Activated CD4-positive, alpha-beta T cell treated with anti-CD3 and anti-CD28 coated beads, Interleukin-2, amount 50 U/mL, for 4 hours (primary cell): ENCODE data around the gene AREL1.

Experiments used
- DNase-seq, 2 experiments: peaks; one replicate each; pipeline ENCODE4 v3.0.0-alpha.2; 2020

The AREL1 gene

GRCh38 chr14:74658535-74659131 lies 54.2 kb downstream of the AREL1 start:
- no peak for DNase-seq

DNA sequence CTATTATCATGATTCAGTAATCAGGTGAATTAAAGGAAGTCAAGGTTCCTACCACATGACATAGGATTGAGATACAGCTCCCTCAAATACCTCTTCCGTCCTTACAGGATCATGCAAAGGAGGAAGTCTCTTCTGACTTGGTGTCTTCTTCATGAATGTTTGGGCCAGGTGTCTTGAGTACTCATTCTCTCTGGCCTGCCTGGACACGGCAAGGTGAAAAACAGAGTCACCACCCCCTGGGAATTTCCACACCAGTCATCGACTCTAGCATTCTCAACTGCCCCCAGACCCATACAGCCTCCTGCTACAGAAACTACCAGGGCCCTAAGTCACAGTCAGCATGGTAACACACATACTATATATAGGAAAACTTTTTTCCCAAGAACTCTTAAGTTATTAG lies 55.9 kb downstream of the AREL1 start:
- DNase-seq, result no peak

GRCh38 chr14:74655599-74656395 lies 57.1 kb downstream of the AREL1 start:
- no peak for DNase-seq

- DNase-seq, result no peak
Observed at GRCh38 chr14:74654931-74655330, 57.9 kb downstream of the AREL1 start.

- DNase-seq, result no peak
Observed at GRCh38 chr14:74653386-74654138, 59.3 kb downstream of the AREL1 start.

GRCh38 chr14:74652541-74652940 lies 60.3 kb downstream of the AREL1 start:
- no peak for DNase-seq

- no peak for DNase-seq
Observed at GRCh38 chr14:74650927-74651686, 61.8 kb downstream of the AREL1 start.

DNA sequence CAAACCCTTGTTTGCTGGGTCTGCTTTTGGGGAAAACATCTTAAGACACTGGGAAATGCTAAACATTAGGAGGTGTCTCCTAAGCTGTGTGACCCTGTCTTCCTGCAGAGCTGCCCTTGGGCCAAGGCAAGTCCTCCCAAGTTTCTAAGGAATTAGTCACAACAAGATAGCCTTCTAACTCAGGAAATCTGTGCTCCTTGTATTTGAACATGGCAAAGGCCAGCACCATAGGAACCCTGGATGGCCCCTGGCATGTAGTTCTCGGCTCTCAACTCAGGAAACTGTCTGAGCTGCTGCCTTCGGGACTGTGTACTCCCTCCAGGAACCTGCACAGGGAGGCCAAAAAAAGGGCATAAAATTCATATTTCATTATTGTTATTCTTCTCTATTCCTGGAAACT lies 63.2 kb downstream of the AREL1 start:
- no peak for DNase-seq

GRCh38 chr14:74649167-74649566 lies 63.7 kb downstream of the AREL1 start:
- DNase-seq, result no peak

- no peak for DNase-seq
Observed at GRCh38 chr14:74648601-74649000, 64.3 kb downstream of the AREL1 start.

DNA sequence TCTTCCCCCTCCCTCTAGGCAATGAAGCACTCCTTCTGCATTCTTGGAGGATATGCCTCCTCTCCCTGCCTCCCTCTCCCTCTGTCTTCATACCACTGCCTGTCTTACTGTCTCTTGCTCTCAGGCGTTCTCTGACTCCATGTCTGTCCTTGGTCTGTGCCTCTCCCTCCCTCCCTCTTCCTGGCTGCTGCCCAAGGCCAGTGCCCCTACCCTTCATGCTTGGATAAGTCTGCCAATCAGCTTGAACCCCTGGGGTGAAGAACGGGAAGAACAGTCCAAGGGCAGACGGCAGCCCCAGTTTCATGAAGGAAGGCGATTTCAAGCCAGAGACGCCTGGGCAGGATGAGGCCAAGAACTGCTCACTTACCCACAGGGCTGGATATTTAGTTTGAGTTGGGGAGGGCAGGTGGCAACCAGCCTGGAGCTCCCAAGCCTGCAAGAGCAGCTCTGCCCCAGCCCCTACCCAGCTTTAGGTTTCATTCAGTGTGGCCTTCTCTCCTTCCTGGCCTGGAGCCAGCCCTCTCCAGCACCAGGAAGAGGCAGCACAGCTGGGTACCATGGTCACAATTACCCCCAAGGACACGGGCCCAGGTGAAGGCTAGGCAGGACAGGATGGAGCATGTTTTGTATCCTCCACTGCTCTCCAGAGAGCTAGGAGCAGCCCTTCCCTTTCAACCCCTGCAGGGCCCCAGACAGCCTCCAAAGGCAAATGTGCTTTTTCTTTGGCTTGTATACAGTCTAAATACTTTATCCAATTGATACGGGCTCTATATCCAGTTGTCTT lies 65.0 kb downstream of the AREL1 start:
- no peak for DNase-seq

DNA sequence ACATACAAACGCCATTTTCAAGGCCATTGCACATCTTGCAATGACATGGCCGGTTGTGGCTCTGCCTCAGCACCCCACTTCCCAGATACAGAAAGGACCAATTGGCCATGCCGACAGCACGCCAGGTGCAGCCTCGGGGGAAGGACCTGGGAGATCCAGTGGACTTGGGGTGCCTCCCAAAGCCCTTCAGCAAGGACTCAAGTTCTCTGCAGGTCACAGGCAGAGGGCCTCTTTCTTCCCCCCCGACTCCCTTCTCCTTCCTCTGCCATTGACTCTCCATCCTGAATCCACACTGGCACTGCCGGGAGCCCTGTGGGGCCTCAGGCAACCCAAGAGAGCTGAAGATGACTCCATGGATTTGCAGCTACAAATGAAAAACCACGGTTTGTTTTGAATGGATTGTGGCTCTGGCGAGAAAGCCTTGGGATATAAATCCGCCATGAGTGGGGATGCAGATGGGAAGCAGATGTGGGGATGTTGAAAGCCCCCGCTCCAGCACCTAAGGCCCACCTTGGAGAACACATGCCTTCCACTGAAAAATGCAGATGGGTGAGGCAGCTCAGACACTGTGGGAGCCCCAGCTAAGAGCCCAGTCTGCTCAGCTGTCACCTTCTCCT lies 65.7 kb downstream of the AREL1 start:
- no peak for DNase-seq

DNA sequence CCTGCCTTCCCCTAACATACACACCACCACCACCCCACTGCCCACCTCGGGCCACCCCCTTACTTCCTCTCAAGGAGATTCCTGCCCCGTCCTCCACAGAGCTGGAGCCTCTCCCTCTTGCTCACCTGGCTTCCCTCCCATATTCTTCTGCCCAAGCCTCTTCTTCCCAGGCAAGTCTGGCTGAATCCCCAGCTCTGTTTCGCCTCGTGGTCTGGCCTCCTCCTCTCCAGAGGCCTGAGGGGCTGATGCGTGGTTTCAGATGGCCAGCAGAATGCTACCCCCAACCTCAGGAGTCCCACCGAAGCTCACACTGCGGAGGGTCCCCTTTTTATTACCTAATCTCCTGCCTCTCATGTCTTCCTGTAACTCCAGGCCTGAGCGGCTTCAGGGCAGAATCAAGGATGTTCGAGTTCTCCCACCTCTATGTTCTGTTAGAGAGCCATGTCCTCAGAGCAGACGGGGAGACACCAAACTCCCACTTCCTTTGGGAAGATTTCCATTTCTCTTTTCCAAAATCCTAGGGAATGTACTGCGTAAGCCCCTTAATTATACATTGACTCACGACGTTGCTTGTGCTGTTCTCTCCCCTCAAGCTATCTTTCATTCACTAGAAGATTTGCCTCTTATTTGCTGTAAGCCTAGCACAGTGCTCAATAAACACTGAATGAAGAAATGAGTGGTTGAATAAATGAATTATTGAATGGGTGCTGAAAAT lies 67.0 kb downstream of the AREL1 start:
- no peak for DNase-seq

GRCh38 chr14:74645244-74645643 lies 67.6 kb downstream of the AREL1 start:
- DNase-seq, result no peak

DNA sequence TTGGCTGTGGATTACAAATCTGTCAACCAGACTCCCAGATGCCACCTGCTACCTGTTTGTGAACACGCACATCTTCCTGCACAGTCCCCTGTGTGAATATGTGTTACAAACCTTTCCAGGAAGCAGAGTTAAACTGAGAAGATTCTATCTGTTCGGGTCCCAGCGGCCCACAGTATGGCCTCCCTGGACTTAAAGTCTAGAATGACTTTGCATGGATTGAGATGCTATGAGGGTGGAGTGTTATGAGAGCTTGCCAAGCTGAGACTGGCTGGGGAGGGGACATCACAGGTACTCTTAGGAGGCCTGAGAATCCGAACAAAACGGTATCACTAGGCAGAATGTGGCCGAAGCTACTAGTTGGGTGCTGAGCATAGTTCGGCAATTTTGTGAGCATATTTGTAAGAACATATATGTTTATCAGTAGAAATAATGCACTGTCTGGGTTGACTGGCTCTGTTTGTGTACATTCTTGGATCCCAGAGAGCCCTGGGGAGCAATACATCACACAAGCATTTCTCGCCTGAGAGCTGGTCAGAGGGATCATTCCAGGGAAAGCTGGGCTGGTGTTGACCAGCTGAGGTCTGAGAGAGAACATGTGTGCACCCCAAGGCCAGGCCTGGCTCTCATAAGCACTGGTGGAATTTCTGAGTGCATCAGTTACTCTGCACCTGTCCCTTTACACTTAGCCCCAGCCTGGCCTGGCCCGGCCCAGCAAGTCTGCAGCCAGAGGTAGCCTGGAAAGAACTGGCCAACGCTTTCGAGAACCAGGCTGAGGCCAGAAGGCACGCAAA lies 71.1 kb downstream of the AREL1 start:
- DNase-seq, result no peak

- no peak for DNase-seq
Observed at GRCh38 chr14:74638966-74639365, 73.9 kb downstream of the AREL1 start.

DNA sequence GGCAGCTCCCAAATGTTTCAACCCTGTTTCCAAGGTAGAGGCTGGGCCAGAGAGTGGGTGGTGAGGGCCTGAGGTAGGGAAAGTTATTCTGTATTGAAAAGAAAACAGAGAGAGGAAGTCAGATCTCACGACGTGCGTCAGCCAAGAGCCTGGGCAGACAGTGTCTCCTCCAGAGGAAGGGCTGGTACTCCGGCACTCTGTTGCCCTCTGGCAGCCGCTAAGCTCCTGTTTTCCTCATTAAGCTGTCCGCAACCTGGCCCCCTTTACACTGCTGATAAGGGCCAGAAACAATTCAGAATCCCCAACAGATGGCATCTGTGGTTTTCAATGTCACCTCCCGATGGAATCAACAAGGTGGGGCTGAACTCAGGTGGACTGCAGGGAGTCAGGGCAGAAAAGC lies 74.8 kb downstream of the AREL1 start:
- DNase-seq, result no peak

DNA sequence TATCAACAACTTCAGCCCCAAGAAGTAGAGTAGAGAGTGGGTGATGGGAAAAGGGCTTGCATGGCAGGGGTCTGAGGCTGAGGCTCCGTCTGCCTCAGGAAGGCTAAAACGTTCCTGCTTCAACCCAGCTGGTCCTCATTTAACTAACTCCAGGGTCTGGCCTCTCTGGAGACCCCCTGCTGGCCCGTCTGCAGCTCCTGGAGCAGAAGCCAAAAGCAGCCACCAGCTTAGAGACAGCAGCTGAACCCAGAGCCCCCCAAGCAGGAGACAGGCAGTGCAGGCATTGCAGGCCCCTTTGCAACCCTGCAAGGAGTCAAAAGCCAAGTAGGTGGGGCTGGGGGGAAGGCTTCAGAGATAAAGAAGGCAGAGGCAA lies 75.7 kb downstream of the AREL1 start:
- no peak for DNase-seq

DNA sequence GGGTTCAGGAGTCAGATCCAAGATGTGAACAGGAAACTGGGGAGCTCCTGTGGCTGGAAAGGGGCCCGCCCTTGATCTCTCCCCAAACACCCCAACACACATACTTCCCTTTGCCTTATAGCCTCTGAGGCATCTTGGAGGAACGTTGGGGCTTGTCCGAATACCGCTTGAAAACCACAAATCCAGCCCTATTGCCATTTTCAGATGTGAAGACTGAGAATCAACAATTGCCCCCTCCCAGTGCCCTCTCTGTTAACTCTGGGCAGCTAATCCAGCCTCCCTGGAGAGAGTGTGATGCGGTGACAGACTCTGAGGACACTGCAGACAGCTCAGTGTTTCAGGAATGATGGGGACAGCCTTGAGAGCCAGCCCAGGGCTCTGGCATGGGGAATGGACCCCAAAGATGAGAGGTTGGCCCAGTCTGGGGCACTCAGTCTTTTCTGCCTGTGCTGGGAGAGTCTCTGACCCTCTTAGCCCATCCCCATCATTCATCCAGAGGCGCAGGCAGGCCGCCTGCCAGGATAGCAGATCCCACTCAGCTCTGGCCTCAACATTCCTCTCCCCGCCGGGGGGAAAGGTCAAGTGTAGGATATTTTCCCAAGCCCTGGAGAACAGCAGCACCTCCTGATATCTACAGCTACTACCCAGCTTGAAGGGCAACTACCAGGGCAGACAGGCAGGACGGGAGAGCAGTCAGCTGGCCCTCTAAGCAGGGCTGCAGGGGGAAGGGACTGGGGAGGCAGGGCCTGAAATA lies 76.3 kb downstream of the AREL1 start:
- no peak for DNase-seq

GRCh38 chr14:74635847-74636246 lies 77.0 kb downstream of the AREL1 start:
- DNase-seq, result no peak
